T-helper 2 cell treated with Interferon-gamma antibody and Interleukin-4, amounts not matched to agents 5 μg/mL and 100 μg/mL, for 36 hours (primary cell): Measurements from ENCODE around the gene DPY19L3.

Experiments used
- DNase-seq: peaks from one replicate; pipeline ENCODE4 v3.0.0; 2021; ENCODE audit warnings: low spot score
- H3K27ac Mint-ChIP-seq: one replicate; pipeline ENCODE4 v1.8.0; 2021; ENCODE audit warnings: mild to moderate bottlenecking, mixed read lengths
- H3K27me3 Mint-ChIP-seq: one replicate; pipeline ENCODE4 v1.8.0; 2021; ENCODE audit warnings: low read depth, mixed read lengths
- H3K36me3 Mint-ChIP-seq: one replicate; pipeline ENCODE4 v1.8.0; 2021; ENCODE audit warnings: low read depth, mixed read lengths
- H3K4me1 Mint-ChIP-seq: one replicate; pipeline ENCODE4 v1.8.0; 2021; ENCODE audit warnings: low read depth, mixed read lengths
- H3K4me3 Mint-ChIP-seq: one replicate; pipeline ENCODE4 v1.8.0; 2022; ENCODE audit warnings: mild to moderate bottlenecking, moderate library complexity, mixed read lengths
- H3K9me3 Mint-ChIP-seq: one replicate; pipeline ENCODE4 v1.8.0; 2021; ENCODE audit warnings: mixed read lengths

The DPY19L3 gene

GRCh38 chr19:32405431-32406160, at the start of gene DPY19L3:
DPY19L3 (plus strand) TSS chr19:32405770; CDS start chr19:32408254, 2,484 bp downstream.
- DNase-seq = peak; percentile 92
- H3K9me3 Mint-ChIP-seq = no peaks in the 10 kb centered on the region
- H3K27me3 Mint-ChIP-seq = no peaks in the 10 kb centered on the region
- peak within 1 kb of the TSS; percentile 89 for H3K27ac Mint-ChIP-seq
- H3K4me1 Mint-ChIP-seq = peaks cover 9% of the 10 kb centered on the region
- H3K36me3 Mint-ChIP-seq = peaks cover 3% of the 10 kb centered on the region
- H3K4me3 Mint-ChIP-seq = peak within 1 kb of the TSS; percentile 89

GRCh38 chr19:32357720-32358119, 47.9 kb upstream of the DPY19L3 start:
- H3K4me3 Mint-ChIP-seq = no peak overlapping the region
- no peaks in the 10 kb centered on the region for H3K9me3 Mint-ChIP-seq
- no peak for DNase-seq
- peaks cover 13% of the 10 kb centered on the region for H3K4me1 Mint-ChIP-seq
- H3K27me3 Mint-ChIP-seq = no peaks in the 10 kb centered on the region
- H3K36me3 Mint-ChIP-seq = peaks cover 71% of the 10 kb centered on the region
- H3K27ac Mint-ChIP-seq = no peak overlapping the region

- no peaks in the 10 kb centered on the region for H3K27me3 Mint-ChIP-seq
- no peak overlapping the region for H3K4me3 Mint-ChIP-seq
- H3K36me3 Mint-ChIP-seq = peaks cover 67% of the 10 kb centered on the region
- H3K4me1 Mint-ChIP-seq = peaks cover 13% of the 10 kb centered on the region
- DNase-seq = no peak
- no peaks in the 10 kb centered on the region for H3K9me3 Mint-ChIP-seq
- no peak overlapping the region for H3K27ac Mint-ChIP-seq
Observed at GRCh38 chr19:32358321-32358720, 47.2 kb upstream of the DPY19L3 start.

GRCh38 chr19:32359581-32359980, 46.0 kb upstream of the DPY19L3 start:
- no peak overlapping the region for H3K4me3 Mint-ChIP-seq
- H3K27me3 Mint-ChIP-seq = no peaks in the 10 kb centered on the region

GRCh38 chr19:32361574-32362317, 43.8 kb upstream of the DPY19L3 start:
- Mint-ChIP-seq H3K4me1 (peaks cover 2% of the 10 kb centered on the region), H3K4me3 (no peak overlapping the region), H3K36me3 (peaks cover 61% of the 10 kb centered on the region), H3K27ac (no peak overlapping the region), H3K27me3 (no peaks in the 10 kb centered on the region), H3K9me3 (no peaks in the 10 kb centered on the region)
- no peak for DNase-seq

More at GRCh38 chr19:32359581-32359980, 46.0 kb upstream of the DPY19L3 start:
- Mint-ChIP-seq H3K9me3 (no peaks in the 10 kb centered on the region), H3K27ac (no peak overlapping the region), H3K4me1 (peaks cover 9% of the 10 kb centered on the region), H3K36me3 (peaks cover 65% of the 10 kb centered on the region)
- DNase-seq = no peak

GRCh38 chr19:32362318-32362691, 43.3 kb upstream of the DPY19L3 start:
- Mint-ChIP-seq H3K4me1 (peaks cover 2% of the 10 kb centered on the region), H3K4me3 (no peak overlapping the region), H3K36me3 (peaks cover 61% of the 10 kb centered on the region), H3K9me3 (no peaks in the 10 kb centered on the region), H3K27ac (no peak overlapping the region), H3K27me3 (no peaks in the 10 kb centered on the region)
- no peak for DNase-seq

GRCh38 chr19:32363175-32363574, 42.4 kb upstream of the DPY19L3 start:
- H3K4me3 Mint-ChIP-seq = no peak overlapping the region
- H3K27me3 Mint-ChIP-seq = no peaks in the 10 kb centered on the region
- H3K4me1 Mint-ChIP-seq = peaks cover 2% of the 10 kb centered on the region
- H3K27ac Mint-ChIP-seq = no peak overlapping the region
- H3K9me3 Mint-ChIP-seq = no peaks in the 10 kb centered on the region
- H3K36me3 Mint-ChIP-seq = peaks cover 63% of the 10 kb centered on the region
- no peak for DNase-seq

GRCh38 chr19:32363632-32364031, 41.9 kb upstream of the DPY19L3 start:
- Mint-ChIP-seq H3K9me3 (no peaks in the 10 kb centered on the region), H3K4me1 (peaks cover 2% of the 10 kb centered on the region), H3K4me3 (no peak overlapping the region), H3K27me3 (no peaks in the 10 kb centered on the region), H3K36me3 (peaks cover 63% of the 10 kb centered on the region), H3K27ac (no peak overlapping the region)
- no peak for DNase-seq

- DNase-seq = no peak
- no peaks in the 10 kb centered on the region for H3K9me3 Mint-ChIP-seq
- H3K27me3 Mint-ChIP-seq = no peaks in the 10 kb centered on the region
- H3K27ac Mint-ChIP-seq = no peak overlapping the region
- peaks cover 62% of the 10 kb centered on the region for H3K36me3 Mint-ChIP-seq
- no peak overlapping the region for H3K4me3 Mint-ChIP-seq
- peaks cover 2% of the 10 kb centered on the region for H3K4me1 Mint-ChIP-seq
Observed at GRCh38 chr19:32364040-32364439, 41.5 kb upstream of the DPY19L3 start.

- Mint-ChIP-seq H3K4me1 (peaks cover 2% of the 10 kb centered on the region), H3K9me3 (no peaks in the 10 kb centered on the region), H3K27me3 (no peaks in the 10 kb centered on the region), H3K27ac (no peak overlapping the region), H3K36me3 (peaks cover 64% of the 10 kb centered on the region), H3K4me3 (no peak overlapping the region)
- no peak for DNase-seq
Observed at GRCh38 chr19:32367063-32367462, 38.5 kb upstream of the DPY19L3 start.

GRCh38 chr19:32367948-32368536, 37.5 kb upstream of the DPY19L3 start:
- DNase-seq = no peak
- Mint-ChIP-seq H3K4me1 (peaks cover 2% of the 10 kb centered on the region), H3K36me3 (peaks cover 67% of the 10 kb centered on the region), H3K4me3 (no peak overlapping the region), H3K27me3 (no peaks in the 10 kb centered on the region), H3K27ac (no peak overlapping the region), H3K9me3 (no peaks in the 10 kb centered on the region)

GRCh38 chr19:32368787-32369186, 36.8 kb upstream of the DPY19L3 start:
- Mint-ChIP-seq H3K27me3 (no peaks in the 10 kb centered on the region), H3K4me3 (no peak overlapping the region), H3K36me3 (peaks cover 69% of the 10 kb centered on the region), H3K4me1 (peaks cover 2% of the 10 kb centered on the region), H3K27ac (no peak overlapping the region), H3K9me3 (no peaks in the 10 kb centered on the region)
- DNase-seq = no peak

- Mint-ChIP-seq H3K9me3 (no peaks in the 10 kb centered on the region), H3K27me3 (no peaks in the 10 kb centered on the region), H3K36me3 (peaks cover 53% of the 10 kb centered on the region), H3K4me3 (no peak overlapping the region), H3K4me1 (no peaks in the 10 kb centered on the region), H3K27ac (no peak overlapping the region)
- no peak for DNase-seq
Observed at GRCh38 chr19:32372726-32373517, 32.6 kb upstream of the DPY19L3 start.
